Stimulated activated CD8-positive, alpha-beta memory T cell treated with anti-CD3 and anti-CD28 coated beads, Interleukin-4, amount 100 ng/mL, for 1 hour (primary cell): Measurements from ENCODE around the gene TMED6.
A peak's percentile ranks its signal among the peaks of the same experiment; 100 is the strongest.
"Not testable (repeated sequence)": the region's sequence is repeated elsewhere in the genome, so short reads cannot be mapped to it uniquely, and the experiment has no call there.

Experiments
- DNase-seq, 2 donors: peaks; one replicate each; pipeline ENCODE4 v3.0.0-alpha.2; 2020; ENCODE audit warnings: low read depth in 2 of 2, low spot score in 1 of 2

TMED6 gene

DNA sequence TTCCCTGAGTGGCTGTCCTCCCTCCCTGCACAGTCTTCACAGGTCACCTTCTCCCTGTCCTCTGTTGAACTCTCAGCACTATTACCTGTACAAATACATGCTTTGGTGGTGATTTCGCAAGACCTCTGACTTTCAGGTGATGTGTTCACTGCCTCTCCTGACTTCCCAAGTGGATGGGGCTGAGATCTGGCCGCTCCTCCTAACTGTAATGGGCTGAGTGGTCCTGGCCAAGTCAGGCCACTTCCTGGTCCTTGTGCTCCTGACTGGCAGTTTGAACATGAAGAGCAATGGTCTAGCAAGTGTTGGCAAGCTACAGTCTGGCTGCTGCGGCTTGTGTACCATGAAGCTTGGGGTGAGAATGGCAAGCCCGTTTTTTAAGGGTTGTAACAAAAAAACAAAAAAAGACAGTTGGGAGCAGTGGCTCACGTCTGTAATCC is 11.7 kb upstream of the TMED6 start:
- no peak for DNase-seq

DNA sequence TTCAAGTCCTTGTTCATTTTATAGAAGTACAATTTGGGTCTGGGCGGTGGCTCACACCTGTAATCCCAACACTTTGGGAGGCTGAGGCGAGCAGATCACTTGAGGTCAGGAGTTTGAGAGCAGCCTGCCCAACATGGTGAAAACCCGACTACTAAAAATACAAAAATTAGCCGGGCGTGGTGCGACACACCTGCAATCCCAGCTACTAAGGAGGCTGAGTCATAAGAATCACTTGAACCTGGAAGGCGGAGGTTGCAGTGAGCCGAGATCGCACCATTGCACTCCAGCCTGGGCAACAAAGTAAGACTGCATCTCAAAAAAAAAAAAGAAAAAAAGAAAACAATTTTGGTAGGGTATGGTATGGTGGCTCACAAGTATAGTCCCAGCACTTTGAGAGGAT is 8.5 kb upstream of the TMED6 start:
- DNase-seq = not testable (repeated sequence)

DNA sequence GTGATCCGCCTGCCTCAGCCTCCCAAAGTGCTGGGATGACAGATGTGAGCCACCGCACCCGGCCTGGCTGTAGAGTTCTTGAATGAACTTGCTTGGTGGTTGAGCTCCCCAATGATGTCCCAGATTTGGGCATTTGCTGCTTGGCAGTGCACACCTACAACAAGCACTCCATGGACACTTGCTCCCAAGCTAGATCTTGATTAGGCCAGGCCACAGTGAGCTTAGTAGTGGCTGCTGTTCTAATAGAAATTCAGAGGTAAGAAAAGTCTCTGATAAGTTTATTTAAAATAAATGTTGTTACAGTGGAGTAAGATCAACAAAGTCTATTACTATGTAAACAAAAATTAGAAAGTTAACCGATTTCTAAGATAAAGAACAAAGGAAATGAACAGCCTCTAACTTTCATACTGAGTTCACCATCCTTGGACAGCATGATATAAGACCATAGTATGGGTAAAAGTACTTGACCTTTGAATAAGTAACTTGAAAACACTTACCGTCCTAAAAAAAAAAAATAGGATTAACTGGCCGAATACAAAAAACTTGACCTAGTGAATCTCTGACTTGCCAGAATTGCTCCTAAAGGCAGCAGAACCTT is 951 bp downstream of the TMED6 start:
- no peak for DNase-seq

DNA sequence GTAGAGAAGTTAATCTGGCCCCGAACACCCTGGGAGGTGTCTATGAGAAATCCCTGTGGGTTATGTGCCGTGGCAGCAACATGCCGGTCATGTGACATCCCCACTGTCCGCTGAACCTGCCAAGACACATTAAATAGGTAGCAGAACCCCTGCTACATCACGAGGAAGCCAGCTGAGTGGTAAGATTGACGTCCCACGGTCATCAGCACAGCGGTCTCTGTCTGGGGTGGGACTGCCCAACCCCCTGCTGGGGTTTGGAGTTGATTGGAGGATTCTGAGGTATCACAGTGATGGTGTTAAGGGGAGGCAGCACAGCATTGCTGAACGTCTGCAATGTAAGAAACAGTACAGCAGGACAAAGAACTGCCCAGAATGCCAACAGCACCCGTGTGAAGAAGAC is 2.0 kb downstream of the TMED6 start:
- DNase-seq = no peak

DNA sequence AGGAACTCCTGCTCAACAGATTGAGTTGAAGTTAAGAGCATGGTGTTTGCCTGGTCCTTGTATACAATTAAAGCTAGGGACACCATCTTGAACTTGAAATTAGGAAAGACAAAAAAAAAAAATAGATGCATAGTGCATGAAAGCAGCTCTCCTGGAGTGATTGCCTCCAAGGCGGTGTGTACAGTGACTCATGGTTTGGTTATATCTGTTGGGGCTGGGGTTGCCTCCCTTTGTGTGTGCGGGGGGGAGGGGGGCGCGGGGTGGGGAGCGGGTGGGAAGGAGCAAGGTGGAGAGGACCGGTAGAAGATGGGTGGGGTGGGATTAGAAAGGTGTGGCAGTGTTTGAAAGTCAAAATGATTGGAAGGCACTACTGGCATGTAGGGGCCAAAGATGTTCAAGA is 3.4 kb downstream of the TMED6 start:
- no peak for DNase-seq

DNA sequence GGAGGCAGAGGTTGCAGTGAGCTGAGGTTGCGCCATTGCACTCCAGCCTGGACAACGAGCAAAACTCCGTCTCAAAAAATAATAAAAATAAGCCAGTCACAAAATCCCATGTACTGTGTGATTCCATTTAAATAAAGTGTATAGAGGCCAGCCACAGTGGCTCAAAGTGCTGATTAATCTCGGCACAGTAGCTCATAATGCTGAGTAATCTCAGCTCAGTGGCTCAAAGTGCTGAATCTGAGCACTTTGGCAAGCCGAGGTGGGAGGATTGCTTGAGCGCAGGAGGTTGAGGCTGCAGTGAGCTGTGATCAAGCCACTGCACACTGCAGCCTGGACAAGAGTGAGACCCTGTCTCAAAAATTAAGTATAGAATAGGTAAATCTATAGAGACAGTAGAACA is 4.9 kb downstream of the TMED6 start:
- no peak for DNase-seq

DNA sequence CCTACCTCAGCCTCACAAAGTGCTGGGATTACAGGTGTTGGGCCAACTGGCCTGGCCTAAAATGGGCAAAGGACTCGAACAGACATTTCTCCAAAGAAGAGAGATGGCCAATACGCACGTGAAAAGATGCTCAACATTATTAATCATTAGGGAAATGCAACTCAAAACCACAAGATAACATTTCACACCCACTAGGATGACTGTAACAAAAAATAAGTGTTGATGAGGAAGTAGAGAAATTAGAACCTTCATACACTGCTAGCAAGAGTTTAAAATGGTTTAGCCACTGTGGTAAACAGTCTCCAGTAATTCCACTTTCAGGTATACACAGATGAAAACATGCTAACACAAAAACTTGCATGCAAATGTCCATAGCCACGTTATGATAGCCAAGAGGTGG is 5.7 kb downstream of the TMED6 start:
- no peak for DNase-seq

DNA sequence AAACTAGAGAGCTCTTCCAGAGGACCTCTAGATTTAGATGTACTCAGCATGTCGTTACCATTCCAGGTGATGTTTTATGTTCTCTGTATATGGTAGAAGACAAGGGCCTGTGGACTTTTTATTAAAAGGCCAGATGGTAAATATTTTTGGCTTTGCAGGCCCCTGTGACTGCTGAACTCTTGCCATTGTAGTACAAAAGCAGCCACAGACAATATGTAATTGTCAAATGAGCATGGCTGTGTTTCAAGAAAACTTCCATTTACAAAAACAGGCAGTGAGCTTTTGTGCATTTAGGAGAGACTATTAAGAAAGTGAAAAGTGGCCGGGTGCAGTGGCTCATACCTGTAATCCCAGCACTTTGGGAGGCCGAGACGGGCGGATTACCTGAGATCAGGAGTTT is 7.4 kb downstream of the TMED6 start:
- DNase-seq = no peak

DNA sequence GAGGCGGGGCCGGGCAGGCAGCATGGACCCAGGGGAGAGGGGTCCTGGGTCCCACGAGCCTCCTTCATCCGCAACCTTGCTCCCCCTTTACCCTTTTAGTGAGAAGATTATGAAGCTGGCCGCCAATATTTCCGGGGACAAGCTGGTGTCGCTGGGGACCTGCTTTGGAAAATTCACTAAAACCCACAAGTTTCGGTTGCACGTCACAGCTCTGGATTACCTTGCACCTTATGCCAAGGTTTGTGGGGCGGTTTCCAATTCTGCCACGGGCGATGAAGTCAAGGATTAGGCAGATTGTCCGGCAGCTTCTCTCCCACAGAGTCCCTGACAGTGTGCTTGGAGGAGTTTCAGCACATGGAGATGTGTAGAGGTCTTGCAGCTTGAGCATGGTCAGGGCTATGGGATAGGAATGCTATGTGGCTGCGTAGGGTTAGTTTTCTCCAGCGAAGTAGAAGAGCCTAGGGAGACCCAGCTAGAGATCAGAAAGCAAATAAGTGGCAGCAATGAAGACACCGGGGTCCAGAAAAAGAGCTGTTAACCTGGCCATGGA is 11.4 kb downstream of the TMED6 start:
- DNase-seq = no peak

DNA sequence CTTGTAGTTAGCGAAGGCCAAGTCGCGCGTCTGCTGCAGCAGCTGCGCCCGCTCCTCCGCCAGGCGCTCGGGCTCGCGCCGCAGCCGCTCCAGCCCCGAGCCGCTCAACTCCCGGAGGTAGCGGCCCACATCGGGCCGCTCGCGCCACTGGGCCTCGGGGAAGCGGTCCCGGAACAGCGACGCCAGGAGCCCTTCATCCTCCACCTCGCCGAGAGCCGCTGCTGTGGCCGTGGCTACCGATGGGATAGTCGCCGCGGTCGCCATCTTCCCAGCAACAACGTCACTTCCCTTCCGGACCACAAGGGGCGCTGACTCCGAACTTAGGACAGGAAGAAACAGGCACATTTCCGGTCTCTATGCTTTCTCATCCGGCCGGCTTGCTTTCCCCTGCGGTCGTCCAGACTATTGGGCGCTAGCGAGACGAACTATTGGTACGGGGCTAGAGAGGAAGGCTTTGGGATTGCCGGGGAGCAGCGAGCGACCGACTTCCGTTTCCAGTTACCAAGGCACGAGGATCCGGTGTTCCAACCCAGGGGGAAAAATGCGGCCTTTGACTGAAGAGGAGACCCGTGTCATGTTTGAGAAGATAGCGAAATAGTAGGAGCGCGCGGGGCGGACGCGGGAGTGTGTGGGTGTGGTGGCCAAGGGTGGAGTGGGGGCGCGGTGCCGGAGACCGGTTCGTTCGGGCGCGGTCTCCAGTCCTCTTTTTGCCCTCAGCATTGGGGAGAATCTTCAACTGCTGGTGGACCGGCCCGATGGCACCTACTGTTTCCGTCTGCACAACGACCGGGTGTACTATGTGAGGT is 12.1 kb downstream of the TMED6 start, which contains the start of the genes COG8 and NIP7:
TSS of gene COG8 (minus strand) at position 276 of the 806 bp plus-strand sequence. CDS start at position 264, 12 bp downstream.
TSS of gene NIP7 (plus strand) at position 484 of the 806 bp plus-strand sequence. CDS start at position 542, 58 bp downstream.
- peak; percentile 76 to 81 for DNase-seq

DNA sequence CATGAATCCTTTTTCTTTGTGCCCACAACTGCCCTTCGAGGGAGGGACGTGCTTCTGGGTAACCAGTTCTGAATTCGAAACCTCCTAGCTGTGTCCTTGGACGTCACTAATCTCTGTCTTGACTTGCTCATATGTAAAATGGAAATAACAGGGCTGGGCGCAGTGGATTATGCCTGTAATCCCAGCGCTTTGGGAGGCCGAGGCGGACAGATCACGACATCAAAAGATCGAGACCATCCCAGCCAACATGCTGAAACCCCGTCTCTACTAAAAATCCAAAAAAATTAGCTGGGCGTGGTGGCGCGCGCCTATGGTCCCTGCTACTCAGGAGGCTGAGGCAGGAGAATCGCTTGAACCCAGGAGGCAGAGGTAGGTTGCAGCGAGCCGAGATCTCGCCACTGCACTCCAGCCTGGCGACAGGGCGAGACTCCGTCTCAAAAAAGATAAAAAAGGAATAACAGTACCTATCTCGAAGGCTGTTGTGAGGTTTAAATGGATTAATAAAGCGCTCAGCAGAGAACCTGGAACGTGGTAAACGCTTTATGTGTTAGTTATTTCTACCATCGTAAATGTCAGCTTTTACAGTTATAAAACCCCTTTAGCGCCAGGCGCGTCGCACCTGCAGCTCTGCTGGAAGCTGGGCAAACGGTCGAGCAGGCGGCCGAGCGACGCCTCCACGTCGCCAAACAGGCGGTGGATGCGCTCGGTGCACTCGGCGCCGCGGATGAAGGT is 12.9 kb downstream of the TMED6 start:
- DNase-seq = no peak

DNA sequence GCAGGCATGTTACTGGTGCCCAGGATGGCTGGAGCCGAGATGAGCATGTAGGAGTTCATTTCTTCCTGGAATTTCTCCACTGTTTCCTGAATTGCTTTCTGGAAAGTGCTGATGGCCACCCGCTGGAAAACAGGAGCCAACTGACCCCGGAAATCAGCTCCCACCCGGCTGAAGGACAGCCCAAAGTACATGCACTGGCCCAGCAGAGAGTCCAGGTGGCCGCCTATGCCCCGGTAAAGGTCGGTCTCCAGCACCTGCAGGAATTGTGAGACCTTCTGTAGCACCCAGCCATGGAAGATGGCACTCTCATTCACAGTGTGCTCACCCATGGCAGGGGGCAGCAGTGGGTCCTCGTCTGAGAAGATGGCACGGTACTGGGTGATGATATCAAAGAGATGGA is 16.9 kb downstream of the TMED6 start:
- DNase-seq = no peak

DNA sequence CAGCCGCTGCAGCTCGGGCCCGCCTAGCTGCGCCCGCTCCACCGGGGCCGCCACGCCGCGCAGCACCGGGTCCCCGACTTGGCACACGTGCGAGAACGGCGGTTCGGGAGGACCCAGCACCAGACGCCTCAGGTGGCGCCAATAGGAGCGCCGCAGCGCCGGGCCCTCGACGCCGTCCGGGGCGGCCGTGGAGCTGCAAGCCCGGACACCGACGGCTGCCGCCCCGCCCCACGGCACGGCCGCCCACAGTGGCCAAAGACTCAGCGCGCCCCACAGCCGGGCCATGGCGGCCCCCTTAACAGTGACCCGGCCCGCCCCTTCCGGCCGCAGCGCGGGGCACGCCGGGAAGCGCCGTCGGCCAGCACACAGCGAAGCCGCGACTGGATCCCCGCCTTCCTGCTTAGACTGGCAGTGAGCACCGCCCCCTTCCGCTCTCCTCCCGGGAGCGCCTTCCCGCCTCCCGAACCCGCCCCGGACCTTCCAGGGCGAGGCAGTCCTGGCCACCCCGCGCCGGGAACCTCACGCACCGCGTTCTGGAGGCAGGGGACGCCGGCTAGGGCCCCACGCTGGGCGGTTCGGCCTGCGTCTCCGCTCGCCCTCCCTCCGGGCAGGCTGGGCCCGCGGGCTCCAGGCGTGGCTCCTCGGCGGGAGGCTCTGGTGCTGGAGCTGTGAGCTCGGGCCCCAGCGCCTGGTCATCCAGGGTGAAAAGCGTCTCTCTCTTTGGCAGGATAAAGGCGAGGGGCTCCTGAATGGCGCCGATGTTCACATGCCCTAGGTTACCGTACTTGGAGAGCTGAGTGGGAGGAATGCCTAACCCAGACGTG is 21.1 kb downstream of the TMED6 start, which contains the start of gene PDF:
TSS of gene PDF (minus strand) at position 303 of the 824 bp plus-strand sequence. CDS start at position 285, 18 bp downstream.
- DNase-seq = peak; percentile 59 to 65

DNA sequence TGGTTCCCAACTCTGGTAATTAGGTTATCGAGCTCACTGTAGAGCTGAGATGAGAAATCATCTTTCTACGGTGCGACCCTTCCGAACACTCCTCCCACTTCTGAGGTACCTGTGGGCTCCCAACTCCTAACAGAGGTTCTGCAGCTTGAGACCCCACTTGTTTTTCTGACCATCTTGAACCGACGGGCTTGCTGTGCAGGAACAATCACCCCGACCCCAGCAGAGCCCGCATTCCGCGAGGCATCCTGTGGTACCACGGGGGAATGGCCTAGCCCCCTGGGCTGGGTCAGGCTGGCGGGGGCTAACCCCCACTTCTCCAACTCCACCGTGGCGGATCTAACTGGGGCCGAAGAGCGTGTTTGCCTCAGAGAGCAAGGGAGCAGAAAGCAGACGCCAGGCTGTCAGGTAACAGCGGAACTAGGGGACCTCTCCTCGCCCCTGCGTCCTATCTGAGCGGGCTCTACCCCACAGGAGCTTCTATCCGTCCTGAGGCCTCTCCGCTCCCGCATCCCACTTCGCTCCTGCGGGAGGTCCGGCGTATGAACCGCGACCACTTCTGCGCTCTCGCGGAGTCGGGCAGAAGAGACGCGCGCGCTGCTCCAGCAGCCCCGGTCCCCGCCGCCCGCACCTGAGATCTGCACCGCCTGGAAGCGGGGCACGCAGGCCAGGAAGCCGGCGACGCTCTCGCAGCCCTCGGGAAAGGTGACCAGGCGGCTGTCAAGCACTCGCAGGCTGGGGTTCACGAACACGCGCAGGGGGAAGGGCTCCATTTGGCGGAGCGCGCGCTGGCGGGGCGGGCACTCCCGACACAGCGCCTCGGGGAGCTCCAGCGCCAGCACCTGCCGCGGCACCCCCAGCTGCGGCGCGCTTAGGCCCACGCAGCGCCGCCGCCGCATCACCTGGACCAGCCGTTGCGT is 22.0 kb downstream of the TMED6 start:
- DNase-seq = peak in 1 of 2 donors; percentile 21

DNA sequence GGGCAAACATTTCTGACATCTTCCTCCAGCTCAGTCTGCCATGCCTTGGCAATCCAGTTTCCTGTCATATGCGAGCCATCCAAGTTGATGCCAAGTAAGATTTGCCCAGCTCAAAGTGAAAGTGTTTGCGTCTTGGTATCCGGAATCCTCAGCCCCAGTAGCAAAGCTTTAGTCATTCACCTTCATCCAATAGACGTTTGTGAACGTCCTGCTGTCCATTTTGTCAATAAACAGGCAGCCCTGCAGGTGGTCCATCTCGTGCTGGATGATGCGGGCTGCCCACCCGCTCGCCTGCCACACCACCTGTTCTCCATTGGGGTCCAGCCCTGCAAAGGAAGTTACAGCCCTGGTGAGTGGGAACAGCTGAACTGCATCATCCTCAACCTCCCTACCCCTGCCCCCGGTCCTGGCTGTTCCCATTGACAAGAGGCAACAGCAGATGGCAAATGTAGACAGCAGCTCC is 22.7 kb downstream of the TMED6 start:
- no peak for DNase-seq

DNA sequence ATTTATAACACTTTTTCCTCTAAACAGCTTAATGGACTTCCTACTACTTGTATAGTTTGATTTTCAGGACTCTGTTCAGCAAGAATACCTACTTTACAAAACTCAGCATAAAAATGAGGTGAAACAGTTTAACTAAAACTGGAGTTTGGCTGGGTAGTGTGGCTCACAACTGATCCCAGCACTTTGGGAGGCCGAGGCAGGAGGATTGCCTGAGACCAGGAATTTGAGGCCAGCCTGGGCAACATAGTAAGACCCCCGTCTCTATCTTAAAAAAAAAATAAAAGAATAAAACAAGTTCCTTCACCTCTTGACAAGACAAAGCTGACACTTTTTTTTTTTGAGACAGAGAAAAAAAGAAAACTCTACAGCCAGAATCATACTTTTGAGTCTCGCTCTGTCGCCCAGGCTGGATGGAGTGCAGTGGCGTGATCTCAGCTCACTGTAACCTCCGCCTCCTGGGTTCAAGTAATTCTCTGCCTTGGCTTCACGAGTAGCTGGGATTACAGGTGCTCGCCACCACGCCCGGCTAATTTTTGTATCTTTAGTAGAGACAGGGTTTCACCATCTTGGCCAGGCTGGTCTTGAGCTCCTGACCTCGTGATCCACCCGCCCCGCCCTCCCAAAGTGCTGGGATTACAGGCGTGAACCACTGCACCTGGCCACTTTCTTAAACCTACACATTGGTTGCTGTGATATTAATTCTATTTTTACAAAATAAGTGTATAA is 23.8 kb downstream of the TMED6 start:
- no peak for DNase-seq

DNA sequence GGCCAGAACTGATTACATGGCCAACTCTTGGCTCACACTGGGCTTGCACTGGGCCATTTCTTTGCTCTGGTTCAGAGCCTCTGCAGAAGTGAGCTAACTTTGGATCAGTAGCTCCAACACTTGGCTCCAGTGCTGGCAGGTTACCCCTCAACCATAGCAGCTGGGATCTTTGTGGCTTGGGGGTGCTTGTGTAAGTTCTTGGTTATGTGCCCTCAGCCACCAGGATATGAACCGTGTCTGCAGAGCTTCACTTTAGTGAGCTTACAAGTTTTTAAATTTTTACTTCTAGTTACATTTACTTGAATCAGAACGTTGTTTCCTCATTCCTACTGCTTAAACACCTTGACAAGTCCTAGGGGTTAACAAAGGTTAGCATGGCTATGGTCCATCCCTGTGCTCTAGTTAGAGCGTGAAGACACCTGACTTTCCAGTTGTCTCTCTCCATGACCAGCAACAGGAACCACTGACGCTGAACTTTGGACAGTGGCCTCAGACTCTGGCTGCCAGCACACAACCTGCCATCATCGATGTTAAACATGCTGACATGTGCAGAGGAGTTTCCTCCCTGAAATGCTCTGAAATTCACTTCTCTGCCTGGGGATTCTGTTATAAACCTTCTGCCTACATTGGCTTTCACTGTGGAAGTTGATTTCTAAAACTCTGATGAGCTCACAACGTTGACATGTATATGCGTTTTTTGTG is 25.3 kb downstream of the TMED6 start:
- DNase-seq = no peak

DNA sequence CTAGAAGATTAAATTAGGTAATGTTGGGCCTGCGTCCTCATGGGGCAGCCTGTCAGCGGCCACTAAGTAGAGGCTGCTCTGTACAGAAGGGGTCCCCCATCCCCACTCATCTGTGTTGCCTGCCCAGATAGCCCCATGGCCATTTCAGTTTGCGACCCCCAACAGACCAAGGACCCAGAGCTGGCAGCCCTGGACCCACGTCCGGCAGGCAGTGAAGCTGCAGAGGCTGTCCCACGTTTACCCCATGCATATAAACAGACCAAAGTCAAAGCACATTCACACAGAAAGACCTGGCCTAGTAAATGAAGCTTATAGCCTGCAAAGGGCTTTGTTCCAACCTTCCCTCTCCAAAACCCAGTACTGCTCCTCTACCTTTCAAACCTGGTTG is 25.8 kb downstream of the TMED6 start:
- DNase-seq = no peak
